Caco-2 (cell line): ENCODE results near the gene TMEM88. TPM values are rescaled to one million over a fixed set of nuclear protein-coding genes. Genes with fewer than 3 reads are reported as not detected.

ENCODE experiments used
- BruUV-seq: library from RNA; stranded (reverse); fragments of 400-500 nt; replicated peaks from 2 replicates; lab custom pipeline; 2021; lab: Mats Ljungman, UMichigan
- CTCF ChIA-PET: fragments of 300-600 bp; sonication (Branson Sonifier 250); formaldehyde crosslinking; loops from one replicate; lab custom pipeline; 2022; ENCODE audit warnings: antibody characterized with exemption; lab: Charles Lee
- POLR2A ChIA-PET: fragments of 300-600 bp; sonication (Branson Sonifier 250); formaldehyde crosslinking; loops from one replicate; lab custom pipeline; 2022; ENCODE audit warnings: antibody characterized with exemption; lab: Charles Lee
- DNase-seq, 2 experiments: peaks; one replicate each; pipeline versions ENCODE4 v3.0.0 to v3.0.0-alpha.2; 2020 to 2022
- H3K27me3 ChIP-seq: replicated peaks from 2 replicates; pipeline ENCODE4 v1.6.0; 2011; ENCODE audit warnings: low read length; ENCODE audit not compliant: control insufficient read depth, insufficient read depth
- H3K36me3 ChIP-seq: 2 replicates; pipeline ENCODE4 v1.5.1; 2011; ENCODE audit warnings: low read length; ENCODE audit not compliant: control insufficient read depth, insufficient read depth
- H3K4me1 ChIP-seq: fragments of 250-450 bp; sonication (Bioruptor Pico); 2 replicates; pipeline ENCODE4 v1.5.1; 2020; ENCODE audit warnings: mild to moderate bottlenecking
- H3K4me3 ChIP-seq: 2 replicates; pipeline ENCODE4 v1.5.1; 2011; ENCODE audit warnings: low read depth, mild to moderate bottlenecking, control low read depth, low read length
- H3K9me3 ChIP-seq: fragments of 250-450 bp; sonication (Bioruptor Pico); 2 replicates; pipeline ENCODE4 v1.5.1; 2020; ENCODE audit warnings: mild to moderate bottlenecking, moderate library complexity
- H3K27ac Mint-ChIP-seq: one replicate; pipeline ENCODE4 v1.8.0; 2022; ENCODE audit warnings: mixed read lengths; ENCODE audit not compliant: unreplicated experiment
- H3K27me3 Mint-ChIP-seq: one replicate; pipeline ENCODE4 v1.8.0; 2022; ENCODE audit warnings: mixed read lengths; ENCODE audit not compliant: insufficient read depth, unreplicated experiment
- H3K36me3 Mint-ChIP-seq: one replicate; pipeline ENCODE4 v1.8.0; 2022; ENCODE audit warnings: mild to moderate bottlenecking, mixed read lengths; ENCODE audit not compliant: insufficient read depth, unreplicated experiment
- H3K4me1 Mint-ChIP-seq: one replicate; pipeline ENCODE4 v1.8.0; 2022; ENCODE audit warnings: low read depth, mixed read lengths; ENCODE audit not compliant: unreplicated experiment
- H3K4me3 Mint-ChIP-seq: one replicate; pipeline ENCODE4 v1.8.0; 2022; ENCODE audit warnings: mild to moderate bottlenecking, moderate library complexity, mixed read lengths; ENCODE audit not compliant: unreplicated experiment
- H3K9me3 Mint-ChIP-seq: one replicate; pipeline ENCODE4 v1.8.0; 2022; ENCODE audit warnings: mixed read lengths; ENCODE audit not compliant: unreplicated experiment
- CTCF ChIP-seq, 2 experiments: fragments of 200-600 bp in 1 of 2; IDR thresholded peaks; 1 replicate in 1 of 2; 2 replicates in 1 of 2; pipeline versions ENCODE4 v1.5.1 to v1.8.0; 2011 to 2022; ENCODE audit warnings: antibody characterized with exemption in 1 of 2, control low read depth in 1 of 2, inconsistent platforms in 1 of 2, low read depth in 1 of 2, low read length in 1 of 2, mild to moderate bottlenecking in 1 of 2, moderate library complexity in 1 of 2; ENCODE audit not compliant: insufficient read depth in 1 of 2, severe bottlenecking in 1 of 2, unreplicated experiment in 1 of 2
- intact Hi-C: fragments of 100-400 bp; cut with micrococcal nuclease; formaldehyde crosslinking; loops from one replicate; pipeline ENCODE4 v1.10.0; 2022; ENCODE audit not compliant: unreplicated experiment
- total RNA-seq: library from RNA; stranded (reverse); gene quantifications from 2 replicates; pipeline ENCODE4 v1.2.3, GENCODE V29; 2022

Gene TMEM88
- total RNA-seq, 1 experiment from 2014 or later: 2.5 TPM

DNA sequence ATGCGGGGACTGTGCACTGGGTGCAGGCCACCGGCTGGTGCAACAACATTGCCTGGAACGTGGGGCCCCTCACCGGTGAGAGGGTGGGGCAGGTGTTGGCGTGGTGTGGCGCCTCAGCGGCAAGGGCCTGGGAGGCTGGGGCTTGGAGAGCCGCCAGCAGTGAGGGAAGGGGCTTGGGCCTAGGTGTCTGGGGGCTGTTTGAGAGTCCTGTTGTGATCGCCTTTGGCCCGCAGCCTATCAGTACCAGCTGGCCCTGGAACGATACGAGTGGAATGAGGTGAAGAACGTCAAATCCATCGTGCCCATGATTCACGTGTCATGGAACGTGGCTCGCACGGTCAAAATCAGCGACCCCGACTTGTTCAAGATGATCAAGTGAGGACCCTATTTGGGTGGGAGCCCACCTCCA lies 2.6 kb upstream of the TMEM88 start:
- intact Hi-C loops: no loop called here
- Mint-ChIP-seq H3K4me3 (no peak overlapping the region), H3K27me3 (no peaks in the 10 kb centered on the region), H3K36me3 (peaks cover 55% of the 10 kb centered on the region), H3K9me3 (no peaks in the 10 kb centered on the region), H3K4me1 (peaks cover 5% of the 10 kb centered on the region), H3K27ac (no peak overlapping the region)
- Histone ChIP-seq H3K4me3 (no peak overlapping the region), H3K9me3 (no peaks in the 10 kb centered on the region), H3K36me3 (no peaks in the 10 kb centered on the region; the same call in none of the 2 replicates), H3K27me3 (no peaks in the 10 kb centered on the region), H3K4me1 (no peaks in the 10 kb centered on the region)
- no peak for TF ChIP-seq CTCF (IDR thresholded peaks at IDR 0.05; ENCODE audit: insufficient read depth in 1 of 2, low read depth in 1 of 2, low read length in 1 of 2, severe bottlenecking in 1 of 2, unreplicated experiment in 1 of 2)
- DNase-seq: no peak
- ChIA-PET POLR2A (no interaction called here), CTCF (no interaction called here)
- BruUV-seq: no TSS peak

DNA sequence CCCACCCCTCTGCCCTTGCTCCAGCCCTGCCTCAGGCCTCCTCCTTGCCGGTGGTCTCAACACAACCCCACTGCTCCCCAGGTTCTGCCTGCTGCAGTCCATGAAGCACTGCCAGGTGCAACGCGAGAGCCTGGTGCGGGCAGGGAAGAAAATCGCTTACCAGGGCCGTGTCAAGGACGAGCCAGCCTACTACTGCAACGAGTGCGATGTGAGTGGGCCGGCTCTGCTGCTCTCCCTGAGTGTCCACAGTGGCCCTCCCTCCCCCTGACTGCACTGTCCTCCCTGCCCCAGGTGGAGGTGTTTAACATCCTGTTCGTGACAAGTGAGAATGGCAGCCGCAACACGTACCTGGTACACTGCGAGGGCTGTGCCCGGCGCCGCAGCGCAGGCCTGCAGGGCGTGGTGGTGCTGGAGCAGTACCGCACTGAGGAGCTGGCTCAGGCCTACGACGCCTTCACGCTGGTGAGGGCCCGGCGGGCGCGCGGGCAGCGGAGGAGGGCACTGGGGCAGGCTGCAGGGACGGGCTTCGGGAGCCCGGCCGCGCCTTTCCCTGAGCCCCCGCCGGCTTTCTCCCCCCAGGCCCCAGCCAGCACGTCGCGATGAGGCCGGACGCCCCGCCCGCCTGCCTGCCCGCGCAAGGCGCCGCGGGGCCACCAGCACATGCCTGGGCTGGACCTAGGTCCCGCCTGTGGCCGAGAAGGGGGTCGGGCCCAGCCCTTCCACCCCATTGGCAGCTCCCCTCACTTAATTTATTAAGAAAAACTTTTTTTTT lies 1.8 kb upstream of the TMEM88 start:
- no peaks in the 10 kb centered on the region for H3K27me3 Mint-ChIP-seq
- POLR2A ChIA-PET: no interaction called here
- H3K9me3 Mint-ChIP-seq: no peaks in the 10 kb centered on the region
- CTCF ChIA-PET: no interaction called here
- no peak overlapping the region for H3K4me3 ChIP-seq
- H3K9me3 ChIP-seq: no peaks in the 10 kb centered on the region
- intact Hi-C loops: no loop called here
- no peaks in the 10 kb centered on the region; the same call in none of the 2 replicates for H3K36me3 ChIP-seq
- H3K27ac Mint-ChIP-seq: no peak overlapping the region
- no peaks in the 10 kb centered on the region for H3K27me3 ChIP-seq
- DNase-seq: no peak
- H3K4me1 ChIP-seq: no peaks in the 10 kb centered on the region
- H3K4me1 Mint-ChIP-seq: peaks cover 5% of the 10 kb centered on the region
- no peak overlapping the region for H3K4me3 Mint-ChIP-seq
- no TSS peak for BruUV-seq
- H3K36me3 Mint-ChIP-seq: peaks cover 51% of the 10 kb centered on the region
- no peak for TF ChIP-seq CTCF (IDR thresholded peaks at IDR 0.05; ENCODE audit: insufficient read depth in 1 of 2, low read depth in 1 of 2, low read length in 1 of 2, severe bottlenecking in 1 of 2, unreplicated experiment in 1 of 2)

GRCh38 chr17:7853691-7854038 lies 1.2 kb upstream of the TMEM88 start:
- no peaks in the 10 kb centered on the region for H3K4me1 ChIP-seq
- BruUV-seq: no TSS peak
- no peak for TF ChIP-seq CTCF (IDR thresholded peaks at IDR 0.05; ENCODE audit: insufficient read depth in 1 of 2, low read depth in 1 of 2, low read length in 1 of 2, severe bottlenecking in 1 of 2, unreplicated experiment in 1 of 2)
- Mint-ChIP-seq H3K4me3 (no peak overlapping the region), H3K4me1 (peaks cover 5% of the 10 kb centered on the region), H3K27me3 (no peaks in the 10 kb centered on the region), H3K36me3 (peaks cover 51% of the 10 kb centered on the region), H3K27ac (no peak overlapping the region), H3K9me3 (no peaks in the 10 kb centered on the region)
- ChIA-PET CTCF (no interaction called here), POLR2A (no interaction called here)
- intact Hi-C loops: no loop called here
- no peak for DNase-seq
- H3K27me3 ChIP-seq: no peaks in the 10 kb centered on the region
- no peaks in the 10 kb centered on the region for H3K9me3 ChIP-seq
- no peaks in the 10 kb centered on the region; the same call in none of the 2 replicates for H3K36me3 ChIP-seq
- no peak overlapping the region for H3K4me3 ChIP-seq
